Heart left ventricle (tissue), 13 donors: Measurements from ENCODE around the gene IQUB.

Experiments
- CTCF ChIP-seq, 12 donors: fragments of 200-600 bp; sonication (generic) in 4 of 12; IDR thresholded peaks; one replicate each; pipeline versions ENCODE4 v1.5.0 to v1.8.0; 2018 to 2022; ENCODE audit warnings: antibody characterized with exemption in 12 of 12, mild to moderate bottlenecking in 5 of 12
- POLR2A ChIP-seq, 2 donors: fragments of 450-650 bp; IDR thresholded peaks; one replicate each; pipeline ENCODE4 v1.6.1; 2017; ENCODE audit warnings: antibody characterized with exemption in 2 of 2, mild to moderate bottlenecking in 2 of 2, moderate library complexity in 2 of 2
- donor health status: ischemic (EF 13 %, LVEDD 7.1; RV severe dilation, severe dysfunction).
- donor health status: DM: no; HTN: yes; CAD: no.
- donor health status: DM: no; HTN: no; CAD: no.
- donor health status: ischemic (EF 25% LVEDD 6.9; RV normal size, moderate dysfunction).
- donor health status: ischemic (EF 25% LVEDD 5.7; RV mildly dilated, moderate dysfunction).
- donor health status: ischemic (EF 35%, LVEDD 5.7; RV mildly dilated, moderate dysfunction).
- donor health status: nonischemic (EF 11% LVEDD 7.7; RV severe dilation, severe dysfunction).
- donor health status: DM: yes; HTN: yes; CAD: no.
- donor health status: PGD.
- donor health status: ischemic (EF 29% LVEDD 5.4; RV normal size, mild dysfunction).
- donor health status: nonischemic (EF 23%, LVEDD 6.1; RV moderate dilation, normal function).

- no peak for TF ChIP-seq CTCF (IDR thresholded peaks at IDR 0.05)
- no peak for TF ChIP-seq POLR2A (IDR thresholded peaks at IDR 0.05)
These were observed 50.2 kb downstream of the IQUB start for GRCh38 chr7:123484199-123484598.
